Measurements from ENCODE around the gene TECR.
"Not testable (repeated sequence)": the region's sequence is repeated elsewhere in the genome, so short reads cannot be mapped to it uniquely, and the experiment has no call there.

TECR gene

DNA sequence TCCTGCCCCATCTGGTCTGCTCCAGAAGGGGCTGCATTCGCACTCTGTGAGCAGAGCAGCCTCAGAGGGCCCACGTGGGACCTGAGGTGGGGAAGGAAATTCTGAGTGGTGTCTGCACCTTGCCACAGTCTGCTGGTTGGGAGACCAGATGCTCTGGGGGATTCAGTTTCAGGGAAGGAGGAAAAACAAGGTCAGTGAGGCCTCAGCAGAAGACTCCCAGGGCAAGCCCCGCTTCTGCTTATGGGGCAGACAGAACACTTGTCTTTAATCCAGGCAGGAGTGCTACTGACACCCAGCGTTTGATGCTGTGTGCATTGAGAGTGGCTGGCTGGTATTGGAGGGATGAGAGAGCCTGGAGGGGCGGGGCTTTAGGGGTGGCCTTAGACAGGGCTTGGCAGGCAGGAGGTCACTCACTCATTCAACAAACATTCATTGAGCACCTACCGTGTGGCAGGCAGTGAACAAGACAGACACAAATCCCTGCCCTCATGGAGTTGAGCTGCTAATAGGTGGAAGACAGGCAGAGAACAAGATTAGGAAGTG lies 48.6 kb downstream of the TECR start:
- H2AK5ac ChIP-seq (ENCODE audit: low read depth, low read length) = no peak overlapping the region
- H3K18ac ChIP-seq (ENCODE audit: low read length) = no peak overlapping the region
- no CpG with 5 or more reads among the region's 6 CpGs for WGBS, 2 donors (ENCODE audit: extremely low coverage in 2 of 2, insufficient read length in 2 of 2, insufficient replicate concordance in 1 of 2)
- no peaks in the 10 kb centered on the region for H3K4me1 ChIP-seq (ENCODE audit: control insufficient read depth in 2 of 2, insufficient read depth in 1 of 2, low read depth in 1 of 2, low read length in 2 of 2)
- no peak overlapping the region for H2BK15ac ChIP-seq (ENCODE audit: low read length)
- no peak overlapping the region for H2BK120ac ChIP-seq (ENCODE audit: low read depth, low read length)
- H3K23ac ChIP-seq (ENCODE audit: low read depth, low read length, poor library complexity) = no peak overlapping the region
- H4K8ac ChIP-seq (ENCODE audit: low read depth, low read length) = no peak overlapping the region
- no peaks in the 10 kb centered on the region for H3K79me1 ChIP-seq (ENCODE audit: low read depth, low read length)
- H3K9me3 ChIP-seq (replicated peaks in 1 of 2; ENCODE audit: control insufficient read depth in 2 of 2, insufficient read depth in 1 of 2, low read depth in 1 of 2, low read length in 2 of 2) = no peaks in the 10 kb centered on the region
- H3K9ac ChIP-seq (ENCODE audit: low read depth, low read length, poor library complexity) = no peak overlapping the region
- no peak overlapping the region for H2BK5ac ChIP-seq (ENCODE audit: low read length)
- H3K4me2 ChIP-seq (ENCODE audit: insufficient read depth, low read length, poor library complexity, severe bottlenecking) = no peak overlapping the region
- H4K91ac ChIP-seq (ENCODE audit: low read depth, low read length, poor library complexity) = no peak overlapping the region
- H2BK12ac ChIP-seq (ENCODE audit: low read length) = no peak overlapping the region
- H3K36me3 ChIP-seq (replicated peaks in 1 of 2; ENCODE audit: control insufficient read depth in 2 of 2, insufficient read depth in 2 of 2, low read length in 2 of 2) = no peaks in the 10 kb centered on the region
- no peak overlapping the region for H3K27ac ChIP-seq (replicated peaks; ENCODE audit: low read length)
- no peak for DNase-seq (ENCODE audit: low spot score)
- peak overlapping the region in 1 of 2 donors; percentile 63 for H3K4me3 ChIP-seq (ENCODE audit: low read length in 2 of 2)
- H3K4ac ChIP-seq (ENCODE audit: low read length) = no peak overlapping the region
- no peaks in the 10 kb centered on the region for H3K27me3 ChIP-seq (ENCODE audit: control insufficient read depth in 3 of 3, insufficient read depth in 3 of 3, low read depth in 1 of 3, low read length in 3 of 3)
- no peak overlapping the region for H3K14ac ChIP-seq (ENCODE audit: low read length)
- H2AFZ ChIP-seq (ENCODE audit: low read length) = peak overlapping the region; percentile 72

DNA sequence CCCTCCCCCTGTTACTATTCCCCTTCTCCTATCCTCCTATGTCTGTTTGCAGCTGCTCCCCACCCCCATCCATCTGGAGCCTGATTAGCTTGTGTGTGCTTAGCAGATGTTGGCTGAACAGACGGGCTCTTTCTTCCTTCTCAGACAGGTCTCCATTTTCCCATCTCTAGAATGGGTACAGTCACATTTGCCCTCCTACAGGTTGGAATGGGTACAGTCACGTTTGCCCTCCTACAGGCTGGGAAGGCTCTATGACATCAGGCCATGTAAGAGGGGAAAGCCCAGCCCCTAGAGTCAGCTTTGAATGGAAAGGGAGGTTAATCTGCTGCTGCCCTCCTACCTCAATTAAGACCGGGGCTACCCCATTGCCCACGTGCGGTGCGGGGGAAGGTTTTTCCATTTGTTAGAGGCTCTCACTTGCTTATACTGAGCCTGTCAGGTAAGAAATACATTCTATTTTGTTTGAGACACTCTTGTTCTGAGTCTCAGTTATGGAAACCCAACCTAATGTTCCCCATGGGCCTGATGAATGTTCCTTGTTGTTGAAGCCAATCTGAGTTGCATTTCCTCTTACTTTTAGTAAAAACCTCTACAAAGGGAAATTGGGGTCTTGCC lies 51.3 kb downstream of the TECR start:
- Histone ChIP-seq H2AFZ (ENCODE audit: low read length) (no peak overlapping the region), H4K91ac (ENCODE audit: low read depth, low read length, poor library complexity) (no peak overlapping the region), H3K4me1 (ENCODE audit: control insufficient read depth in 2 of 2, insufficient read depth in 1 of 2, low read depth in 1 of 2, low read length in 2 of 2) (no peaks in the 10 kb centered on the region), H2BK15ac (ENCODE audit: low read length) (no peak overlapping the region), H3K79me1 (ENCODE audit: low read depth, low read length) (no peaks in the 10 kb centered on the region), H3K4ac (ENCODE audit: low read length) (no peak overlapping the region), H3K27ac (replicated peaks; ENCODE audit: low read length) (no peak overlapping the region), H3K23ac (ENCODE audit: low read depth, low read length, poor library complexity) (no peak overlapping the region), H3K18ac (ENCODE audit: low read length) (no peak overlapping the region), H2AK5ac (ENCODE audit: low read depth, low read length) (no peak overlapping the region), H3K4me3 (ENCODE audit: low read length in 2 of 2) (no peak overlapping the region), H3K27me3 (ENCODE audit: control insufficient read depth in 3 of 3, insufficient read depth in 3 of 3, low read depth in 1 of 3, low read length in 3 of 3) (no peaks in the 10 kb centered on the region), H3K14ac (ENCODE audit: low read length) (no peak overlapping the region), H2BK120ac (ENCODE audit: low read depth, low read length) (no peak overlapping the region), H3K9me3 (replicated peaks in 1 of 2; ENCODE audit: control insufficient read depth in 2 of 2, insufficient read depth in 1 of 2, low read depth in 1 of 2, low read length in 2 of 2) (no peaks in the 10 kb centered on the region), H2BK5ac (ENCODE audit: low read length) (no peak overlapping the region), H3K36me3 (replicated peaks in 1 of 2; ENCODE audit: control insufficient read depth in 2 of 2, insufficient read depth in 2 of 2, low read length in 2 of 2) (no peaks in the 10 kb centered on the region), H4K8ac (ENCODE audit: low read depth, low read length) (no peak overlapping the region), H3K4me2 (ENCODE audit: insufficient read depth, low read length, poor library complexity, severe bottlenecking) (no peak overlapping the region), H3K9ac (ENCODE audit: low read depth, low read length, poor library complexity) (no peak overlapping the region), H2BK12ac (ENCODE audit: low read length) (no peak overlapping the region)
- DNase-seq (ENCODE audit: low spot score) = no peak
- whole genome bisulfite sequencing, 2 donors (ENCODE audit: extremely low coverage in 2 of 2, insufficient read length in 2 of 2, insufficient replicate concordance in 1 of 2) = no CpG with 5 or more reads among the region's 6 CpGs

DNA sequence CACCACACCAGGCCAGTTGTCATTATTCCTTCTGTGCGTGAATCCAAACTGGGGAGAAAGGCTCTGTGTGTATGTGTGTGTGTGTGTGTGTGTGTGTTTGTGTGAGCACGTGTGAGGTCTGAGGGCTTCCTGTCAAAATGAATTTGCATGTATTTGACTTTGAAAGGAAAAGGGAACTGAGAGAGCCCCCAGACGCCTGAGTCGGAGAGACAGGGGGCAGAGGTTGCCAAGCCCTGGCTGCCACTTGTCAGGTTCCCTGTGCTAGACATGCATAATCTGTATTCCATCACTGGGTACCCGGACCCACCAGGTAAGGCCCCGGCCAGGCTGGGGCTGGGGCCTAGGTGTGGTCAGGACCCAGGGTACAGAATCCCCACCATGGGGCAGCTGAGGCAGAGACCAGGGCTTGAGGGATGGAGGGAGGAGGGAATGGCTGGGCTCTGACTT lies 53.5 kb downstream of the TECR start, which contains the start of gene CLEC17A:
CLEC17A (plus strand) TSS at position 191 of the 447 bp plus-strand sequence; CDS start at position 268, 77 bp downstream.
- Histone ChIP-seq H2AK5ac (ENCODE audit: low read depth, low read length) (no peak within 1 kb of the TSS), H3K4me3 (ENCODE audit: low read length in 2 of 2) (no peak within 1 kb of the TSS), H3K9me3 (replicated peaks in 1 of 2; ENCODE audit: control insufficient read depth in 2 of 2, insufficient read depth in 1 of 2, low read depth in 1 of 2, low read length in 2 of 2) (no peaks in the 10 kb centered on the region), H2BK5ac (ENCODE audit: low read length) (peak within 1 kb of the TSS; percentile 53), H2BK15ac (ENCODE audit: low read length) (no peak within 1 kb of the TSS), H3K4me2 (ENCODE audit: insufficient read depth, low read length, poor library complexity, severe bottlenecking) (no peak within 1 kb of the TSS), H3K27ac (replicated peaks; ENCODE audit: low read length) (no peak within 1 kb of the TSS), H3K36me3 (replicated peaks in 1 of 2; ENCODE audit: control insufficient read depth in 2 of 2, insufficient read depth in 2 of 2, low read length in 2 of 2) (no peaks in the 10 kb centered on the region), H3K79me1 (ENCODE audit: low read depth, low read length) (no peaks in the 10 kb centered on the region), H3K4me1 (ENCODE audit: control insufficient read depth in 2 of 2, insufficient read depth in 1 of 2, low read depth in 1 of 2, low read length in 2 of 2) (no peaks in the 10 kb centered on the region), H3K18ac (ENCODE audit: low read length) (no peak within 1 kb of the TSS), H3K27me3 (ENCODE audit: control insufficient read depth in 3 of 3, insufficient read depth in 3 of 3, low read depth in 1 of 3, low read length in 3 of 3) (no peaks in the 10 kb centered on the region), H2BK120ac (ENCODE audit: low read depth, low read length) (no peak within 1 kb of the TSS), H3K4ac (ENCODE audit: low read length) (no peak within 1 kb of the TSS), H3K9ac (ENCODE audit: low read depth, low read length, poor library complexity) (no peak within 1 kb of the TSS), H3K23ac (ENCODE audit: low read depth, low read length, poor library complexity) (no peak within 1 kb of the TSS), H4K91ac (ENCODE audit: low read depth, low read length, poor library complexity) (no peak within 1 kb of the TSS), H2BK12ac (ENCODE audit: low read length) (no peak within 1 kb of the TSS), H2AFZ (ENCODE audit: low read length) (no peak within 1 kb of the TSS), H4K8ac (ENCODE audit: low read depth, low read length) (no peak within 1 kb of the TSS), H3K14ac (ENCODE audit: low read length) (no peak within 1 kb of the TSS)
- no CpG with 5 or more reads among the region's 6 CpGs for WGBS, 2 donors (ENCODE audit: extremely low coverage in 2 of 2, insufficient read length in 2 of 2, insufficient replicate concordance in 1 of 2)
- no peak for DNase-seq (ENCODE audit: low spot score)

DNA sequence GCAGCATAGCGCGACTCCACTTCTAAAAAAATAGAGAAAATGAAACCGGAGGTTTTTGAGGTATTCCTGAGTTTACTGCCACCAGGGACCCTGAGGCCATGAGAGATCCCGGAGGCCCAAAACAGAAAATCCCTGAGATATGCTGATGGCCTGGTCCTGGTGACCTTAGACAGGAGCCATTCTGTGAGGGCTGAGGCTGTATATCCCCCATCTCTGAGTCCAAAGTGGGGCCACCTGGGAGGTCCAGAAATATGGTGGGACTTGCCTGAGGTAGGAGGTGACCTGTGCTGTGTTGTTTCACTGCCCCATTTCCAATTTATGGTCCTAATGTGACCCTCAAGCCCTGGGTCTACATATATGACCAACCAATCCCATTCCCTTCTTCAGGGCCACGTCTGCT lies 55.0 kb downstream of the TECR start:
- H3K4me3 ChIP-seq (ENCODE audit: low read length in 2 of 2); H3K23ac ChIP-seq (ENCODE audit: low read depth, low read length, poor library complexity); H3K9me3 ChIP-seq (replicated peaks in 1 of 2; ENCODE audit: control insufficient read depth in 2 of 2, insufficient read depth in 1 of 2, low read depth in 1 of 2, low read length in 2 of 2); H2AK5ac ChIP-seq (ENCODE audit: low read depth, low read length); H3K79me1 ChIP-seq (ENCODE audit: low read depth, low read length); H2AFZ ChIP-seq (ENCODE audit: low read length); H3K18ac ChIP-seq (ENCODE audit: low read length); H3K27ac ChIP-seq (replicated peaks; ENCODE audit: low read length); H2BK5ac ChIP-seq (ENCODE audit: low read length); DNase-seq (ENCODE audit: low spot score); H3K14ac ChIP-seq (ENCODE audit: low read length); H3K27me3 ChIP-seq (ENCODE audit: control insufficient read depth in 3 of 3, insufficient read depth in 3 of 3, low read depth in 1 of 3, low read length in 3 of 3); H3K9ac ChIP-seq (ENCODE audit: low read depth, low read length, poor library complexity); H3K36me3 ChIP-seq (replicated peaks in 1 of 2; ENCODE audit: control insufficient read depth in 2 of 2, insufficient read depth in 2 of 2, low read length in 2 of 2); H3K4me2 ChIP-seq (ENCODE audit: insufficient read depth, low read length, poor library complexity, severe bottlenecking); H4K8ac ChIP-seq (ENCODE audit: low read depth, low read length); H2BK120ac ChIP-seq (ENCODE audit: low read depth, low read length); H2BK12ac ChIP-seq (ENCODE audit: low read length); H3K4ac ChIP-seq (ENCODE audit: low read length); H3K4me1 ChIP-seq (ENCODE audit: control insufficient read depth in 2 of 2, insufficient read depth in 1 of 2, low read depth in 1 of 2, low read length in 2 of 2); H2BK15ac ChIP-seq (ENCODE audit: low read length); H4K91ac ChIP-seq (ENCODE audit: low read depth, low read length, poor library complexity): not testable (repeated sequence)
- no CpG with 5 or more reads among the region's 5 CpGs for WGBS, 2 donors (ENCODE audit: extremely low coverage in 2 of 2, insufficient read length in 2 of 2, insufficient replicate concordance in 1 of 2)
